Thyroid gland (tissue), 4 donors: ENCODE measurements around the gene CDADC1.

ENCODE experiments used
- CTCF ChIP-seq, 6 experiments: fragments of 200-600 bp in 3 of 6; fragments of 450-650 bp in 3 of 6; sonication (generic) in 3 of 6; IDR thresholded peaks; one replicate each; pipeline ENCODE4 v1.5.1; 2016 to 2019; ENCODE audit warnings: antibody characterized with exemption in 6 of 6, mild to moderate bottlenecking in 2 of 6, inconsistent platforms in 1 of 6, moderate library complexity in 1 of 6
- POLR2A ChIP-seq, 2 donors: fragments of 450-650 bp; IDR thresholded peaks; one replicate each; pipeline ENCODE4 v1.6.1; 2017; ENCODE audit warnings: antibody characterized with exemption in 2 of 2, mild to moderate bottlenecking in 2 of 2, moderate library complexity in 1 of 2

GRCh38 chr13:49319951-49320350, 72.2 kb downstream of the CDADC1 start:
- TF ChIP-seq POLR2A (IDR thresholded peaks at IDR 0.05) = no peak
- TF ChIP-seq CTCF (IDR thresholded peaks at IDR 0.05) = no peak
